PC-3 (cell line): ENCODE results near the gene SLC22A14.

Experiments
- CTCF ChIP-seq: fragments of 300-600 bp; sonication (generic); conservative IDR thresholded peaks from 2 replicates; pipeline ENCODE4 v1.5.1; 2017; ENCODE audit warnings: antibody characterized with exemption, low read depth, mild to moderate bottlenecking, low read length
- EZH2 ChIP-seq: fragments of 300-600 bp; sonication (generic); IDR thresholded peaks from one replicate; pipeline ENCODE4 v1.6.1; 2017; ENCODE audit warnings: antibody characterized with exemption, mild to moderate bottlenecking, low read length; ENCODE audit not compliant: unreplicated experiment
- EZH2phosphoT487 ChIP-seq: fragments of 300-600 bp; sonication (generic); IDR thresholded peaks from 2 replicates; pipeline ENCODE4 v1.6.1; 2018; ENCODE audit warnings: mild to moderate bottlenecking, antibody characterized with exemption, low read length, borderline replicate concordance

DNA sequence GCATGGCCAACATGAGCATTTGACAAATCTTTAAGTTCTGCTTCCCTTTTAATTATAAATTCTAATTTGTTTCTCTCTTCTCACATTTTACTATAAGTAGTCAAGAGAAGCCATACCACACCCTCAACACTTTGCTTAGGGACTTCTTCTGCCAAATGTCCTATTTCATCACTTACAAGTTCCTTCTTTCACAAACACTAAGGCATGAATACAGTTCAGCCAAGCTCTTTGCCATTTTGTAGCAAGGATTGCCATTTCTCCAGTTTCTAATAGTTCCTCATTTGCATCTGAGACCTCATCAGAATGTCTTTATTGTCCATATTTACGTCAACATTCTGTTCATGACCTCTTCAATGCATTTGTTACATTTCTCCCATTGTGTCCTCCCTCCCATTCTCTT is 29.4 kb downstream of the SLC22A14 start:
- TF ChIP-seq CTCF (no peak), EZH2 (no peak), EZH2phosphoT487 (no peak)
